Skeletal muscle tissue (tissue), 4 donors: ENCODE data around the gene PDZD8. TPM values are rescaled to one million over a fixed set of nuclear protein-coding genes. Genes with fewer than 3 reads are reported as not detected.
"Not testable (repeated sequence)": the region's sequence is repeated elsewhere in the genome, so short reads cannot be mapped to it uniquely, and the experiment has no call there.

Experiments
- H3K27ac ChIP-seq: one replicate; pipeline ENCODE4 v1.7.0; 2013; ENCODE audit warnings: mild to moderate bottlenecking, low read depth, low read length, inconsistent platforms
- H3K27me3 ChIP-seq, 3 donors: one replicate each; pipeline ENCODE4 v1.7.0; 2013; ENCODE audit warnings: low read length in 3 of 3; ENCODE audit not compliant: control insufficient read depth in 3 of 3, insufficient read depth in 3 of 3
- H3K36me3 ChIP-seq, 3 donors: one replicate each; pipeline ENCODE4 v1.7.0; 2013; ENCODE audit warnings: low read length in 3 of 3; ENCODE audit not compliant: control insufficient read depth in 3 of 3, insufficient read depth in 3 of 3
- H3K4me1 ChIP-seq, 3 donors: one replicate each; pipeline ENCODE4 v1.7.0; 2013; ENCODE audit warnings: low read length in 3 of 3, mild to moderate bottlenecking in 3 of 3; ENCODE audit not compliant: control insufficient read depth in 3 of 3, insufficient read depth in 3 of 3
- H3K4me3 ChIP-seq, 3 donors: one replicate each; pipeline ENCODE4 v1.7.0; 2013; ENCODE audit warnings: low read length in 3 of 3
- H3K9ac ChIP-seq, 3 donors: one replicate each; pipeline ENCODE4 v1.7.0; 2013; ENCODE audit warnings: low read length in 3 of 3, mild to moderate bottlenecking in 3 of 3, moderate library complexity in 2 of 3, low read depth in 1 of 3
- H3K9me3 ChIP-seq, 3 donors: one replicate each; pipeline ENCODE4 v1.7.0; 2013; ENCODE audit warnings: low read length in 3 of 3; ENCODE audit not compliant: control insufficient read depth in 3 of 3
- total RNA-seq: library from RNA; depleted of rRNA; stranded (reverse); fragments of >200 nt; gene quantifications from one replicate; pipeline ENCODE4 v1.2.3, GENCODE V29; 2014
- donor health status: Osteomylitis.

The PDZD8 gene
- total RNA-seq, 1 donor from 2014 or later, result 7.8 TPM

DNA sequence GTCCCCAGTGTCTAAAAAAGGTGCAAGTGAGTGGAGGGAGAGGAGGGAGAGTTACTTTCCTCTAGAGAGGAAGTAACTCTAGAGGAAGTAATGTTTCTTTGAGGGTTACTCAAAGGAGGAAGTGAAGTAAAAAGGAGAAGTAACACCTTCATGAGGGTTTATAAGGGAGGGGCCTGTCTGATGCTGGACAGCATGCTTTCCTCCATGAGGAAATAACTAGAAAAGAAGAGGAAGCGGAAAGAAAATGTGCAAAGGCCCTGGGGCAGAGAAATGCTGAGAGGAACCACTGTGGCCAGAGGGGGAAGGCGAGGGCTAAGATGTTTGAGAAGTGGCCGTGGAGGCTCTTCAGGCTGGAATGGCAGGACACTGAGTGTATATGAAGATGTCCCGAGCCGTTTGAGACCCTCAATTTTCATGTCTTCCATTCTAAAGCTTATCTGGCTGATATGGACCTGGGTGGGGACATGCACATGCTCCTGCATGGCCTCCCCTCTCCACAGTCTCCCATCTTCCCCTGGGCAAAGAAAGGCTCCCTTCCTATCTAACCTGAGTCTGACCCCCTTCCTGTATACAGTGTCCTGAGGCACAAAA lies 137.7 kb downstream of the PDZD8 start:
- no peak overlapping the region for H3K27ac ChIP-seq
- peaks cover 18 to 43% (median 33%) of the 10 kb centered on the region in 3 donors for H3K27me3 ChIP-seq
- H3K9ac ChIP-seq, result no peak overlapping the region
- no peaks in the 10 kb centered on the region for H3K36me3 ChIP-seq
- no peak overlapping the region for H3K4me3 ChIP-seq
- no peaks in the 10 kb centered on the region for H3K4me1 ChIP-seq
- H3K9me3 ChIP-seq, result no peaks in the 10 kb centered on the region

DNA sequence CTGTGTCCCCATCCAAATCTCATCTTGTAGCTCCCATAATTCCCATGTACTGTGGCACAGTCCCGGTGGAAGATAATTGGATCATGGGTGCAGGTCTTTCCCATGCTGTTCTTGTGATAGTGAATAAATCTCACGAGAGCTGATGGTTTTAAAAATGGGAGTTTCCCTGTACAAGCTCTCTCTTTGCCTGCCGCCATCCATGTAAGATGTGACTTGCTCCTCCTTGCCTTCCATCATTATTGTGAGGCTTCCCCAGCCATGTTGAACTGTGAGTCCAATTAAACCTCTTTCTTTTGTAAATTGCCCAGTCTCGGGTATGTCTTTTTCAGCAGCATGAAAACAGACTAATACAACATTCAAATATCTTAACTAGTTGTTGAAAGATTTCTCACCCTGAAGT lies 145.1 kb downstream of the PDZD8 start:
- not testable (repeated sequence) for H3K4me3 ChIP-seq, H3K4me1 ChIP-seq, H3K27ac ChIP-seq, H3K9ac ChIP-seq, H3K9me3 ChIP-seq, H3K36me3 ChIP-seq
- H3K27me3 ChIP-seq, result peaks cover 7 to 42% (median 10%) of the 10 kb centered on the region in 3 donors

DNA sequence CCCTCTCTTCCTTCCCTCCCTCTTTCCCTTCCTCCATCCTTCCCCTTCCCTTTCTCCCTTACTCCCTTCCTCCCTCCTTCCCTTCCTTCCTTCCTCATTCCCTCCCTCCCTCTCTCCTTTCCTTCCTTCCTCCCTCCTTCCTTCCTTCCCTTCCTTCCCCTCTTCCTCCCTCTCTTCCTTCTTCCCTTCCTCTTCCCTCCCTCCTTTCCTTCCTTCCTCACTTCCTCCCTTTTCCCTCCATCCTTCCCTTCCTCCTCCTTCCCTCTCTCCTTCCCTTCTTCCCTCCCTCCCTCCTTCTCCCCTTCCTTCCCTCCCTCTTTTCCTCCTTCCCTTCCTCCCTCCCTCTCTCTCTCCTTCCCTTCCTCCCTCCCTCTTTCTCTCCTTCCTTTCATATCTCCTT lies 147.0 kb downstream of the PDZD8 start:
- Histone ChIP-seq H3K36me3 (no peaks in the 10 kb centered on the region), H3K27me3 (peaks cover 7 to 40% (median 15%) of the 10 kb centered on the region in 3 donors), H3K27ac (no peak overlapping the region), H3K9me3 (no peaks in the 10 kb centered on the region), H3K4me3 (no peak overlapping the region), H3K9ac (no peak overlapping the region), H3K4me1 (no peaks in the 10 kb centered on the region)

Other genes starting within 250 kb of the PDZD8 start
- gene VAX1, start 237.2 kb downstream of the PDZD8 start, total RNA-seq, result not detected
- not detected for gene KCNK18, start 178.0 kb downstream of the PDZD8 start, total RNA-seq
- gene SLC18A2, start 134.3 kb downstream of the PDZD8 start, total RNA-seq, result 1.0 TPM
- gene EMX2, start 167.3 kb upstream of the PDZD8 start, total RNA-seq, result 2.1 TPM